Pulmonary artery endothelial cell (primary cell): ENCODE data around the gene SLC6A15. TPM values are rescaled to one million over a fixed set of nuclear protein-coding genes. Genes with fewer than 3 reads are reported as not detected.

Experiments used
- DNase-seq: peaks from one replicate; pipeline ENCODE4 v3.0.0-alpha.2; 2011; ENCODE audit warnings: low read depth, low spot score
- total RNA-seq: library from RNA; depleted of rRNA; stranded (reverse); fragments of >200 nt; gene quantifications from 2 replicates; pipeline ENCODE4 v1.2.3, GENCODE V29; 2014

Gene SLC6A15
- 0.53 and 0.92 TPM in 2 replicates for total RNA-seq

DNA sequence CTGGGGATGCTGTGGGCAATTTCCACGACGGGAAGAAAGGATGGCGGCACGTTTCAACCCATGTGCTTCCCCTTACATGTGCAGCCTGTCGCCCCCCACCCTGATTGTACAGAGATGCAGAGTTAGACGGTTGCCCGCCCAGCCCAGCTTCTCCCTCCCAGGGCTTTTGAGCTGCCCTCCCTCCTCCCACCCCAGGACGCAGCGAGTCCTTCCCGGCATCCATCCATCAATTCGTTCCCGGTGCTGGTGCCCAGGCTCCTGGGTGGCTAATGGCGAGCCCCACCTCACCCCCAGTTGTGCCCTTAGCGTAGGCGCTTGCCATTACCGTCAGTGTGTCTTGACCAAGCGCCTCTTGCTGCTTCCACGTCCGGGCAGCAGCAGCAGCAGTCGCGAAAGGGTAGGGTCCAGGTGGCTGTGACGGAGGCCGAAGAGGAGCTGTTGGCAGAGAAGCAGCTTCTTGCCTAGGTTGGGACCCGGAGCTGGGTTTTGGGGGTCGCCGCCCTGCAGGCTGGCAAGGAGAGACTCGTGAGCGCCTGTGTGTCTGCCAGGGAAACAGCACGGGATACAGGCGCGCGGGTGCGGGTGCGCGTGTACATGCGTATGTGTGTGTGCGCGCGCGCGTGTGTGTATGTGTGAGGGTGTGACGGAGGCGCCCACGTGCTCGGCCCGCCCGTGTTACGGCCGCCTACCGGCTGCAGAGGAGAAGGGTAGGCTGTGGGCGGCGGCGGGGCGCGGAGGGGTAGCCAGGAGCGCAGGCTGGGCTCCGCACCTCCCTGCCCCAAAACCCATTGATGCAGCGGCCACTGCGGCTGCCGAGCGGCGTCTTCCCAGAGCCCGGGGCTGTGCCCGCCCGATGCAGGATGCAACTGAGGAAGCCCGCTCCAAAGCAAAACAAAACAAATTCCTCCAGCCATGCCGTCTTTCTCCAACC, at the start of gene SLC6A15:
SLC6A15 (minus strand) TSS at position 602 of the 931 bp plus-strand sequence. CDS start 20,679 bp downstream, outside the sequence.
- DNase-seq = no peak

DNA sequence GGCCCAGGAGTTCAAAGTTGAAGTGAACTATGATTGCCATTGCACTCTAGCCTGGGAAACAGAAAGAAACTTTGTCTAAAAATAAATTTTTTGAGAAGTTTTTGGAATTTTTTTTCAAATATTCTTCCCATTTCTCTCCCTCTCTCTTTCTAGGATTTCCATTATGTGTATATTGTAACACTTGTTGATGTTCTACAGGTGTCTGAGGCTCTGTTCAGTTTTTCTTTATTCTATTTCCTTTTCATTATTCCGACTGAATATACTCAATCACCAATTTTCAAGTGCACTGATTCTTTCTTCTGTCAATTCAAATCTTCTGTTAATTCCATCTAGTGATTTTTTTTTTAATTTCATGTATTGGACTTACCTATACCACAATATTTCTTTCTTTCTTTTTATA, 48.3 kb upstream of the SLC6A15 start:
- DNase-seq = no peak

DNA sequence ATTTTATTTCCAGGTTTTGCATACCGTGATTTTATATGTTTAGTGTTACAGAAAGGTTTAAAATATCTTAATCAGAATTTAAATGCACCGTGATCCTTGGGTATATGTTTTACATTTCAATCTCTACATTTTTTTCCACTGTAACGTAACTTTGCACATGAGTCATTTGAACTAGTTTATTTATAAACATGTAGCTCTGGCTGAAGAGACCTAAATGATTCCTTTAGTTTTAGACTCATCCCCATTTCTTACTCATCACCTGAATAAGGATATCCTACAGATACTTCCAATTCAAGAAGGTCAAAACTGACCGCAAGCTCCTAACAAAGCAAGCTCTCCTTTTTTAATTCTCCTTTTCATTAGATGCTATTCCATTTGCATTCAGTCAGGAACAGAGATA, 42.7 kb upstream of the SLC6A15 start:
- DNase-seq = no peak

- DNase-seq = no peak
These were observed 41.8 kb upstream of the SLC6A15 start for GRCh38 chr12:84954415-84954814.

DNA sequence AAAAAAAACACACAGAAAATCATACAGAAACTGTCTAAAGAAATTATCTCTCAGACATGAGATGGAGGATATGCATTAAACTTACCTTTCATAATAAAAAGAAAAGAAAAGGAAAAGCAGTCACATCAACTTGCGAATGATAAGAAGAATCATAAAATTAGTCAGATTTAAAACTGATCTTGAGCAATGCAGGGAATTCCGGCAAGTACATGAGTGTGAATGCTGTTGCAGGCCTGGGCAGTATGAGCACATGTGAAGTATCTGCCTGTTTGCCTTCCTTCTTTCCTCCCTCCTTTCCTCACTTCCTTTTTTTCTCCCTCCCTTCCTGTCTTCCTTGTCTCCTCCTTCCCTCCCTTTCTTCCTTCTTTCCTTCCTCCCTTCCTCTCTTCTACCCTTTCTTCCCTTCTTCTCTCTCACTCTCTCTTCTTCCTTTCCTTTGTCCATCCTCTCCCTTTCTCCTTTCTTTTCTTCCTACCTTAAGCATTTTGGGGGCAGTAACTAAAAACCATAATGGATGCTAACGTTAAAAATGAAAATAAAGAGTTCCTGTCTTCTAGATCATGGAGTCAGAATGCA, 38.5 kb upstream of the SLC6A15 start:
- DNase-seq = no peak

DNA sequence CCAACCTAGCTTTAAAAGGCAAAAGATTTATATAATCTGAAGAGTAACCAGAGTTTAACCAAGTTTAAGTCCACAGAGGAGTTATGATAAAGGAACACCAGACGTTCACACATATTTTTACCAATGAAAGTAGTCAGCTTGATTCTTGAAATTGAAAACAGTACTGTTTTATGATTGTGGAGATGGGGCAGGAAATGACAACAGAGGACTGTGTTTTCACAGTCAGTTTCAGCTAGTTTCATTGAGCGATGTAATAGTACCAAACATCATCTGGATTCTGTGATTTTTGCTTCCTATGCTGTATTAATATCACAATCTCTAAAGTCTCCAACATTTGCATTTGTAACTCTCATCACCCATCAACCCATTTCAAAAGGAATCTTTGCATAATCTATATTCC, 34.2 kb upstream of the SLC6A15 start:
- DNase-seq = no peak

- DNase-seq = no peak
These were observed 24.8 kb upstream of the SLC6A15 start for GRCh38 chr12:84937415-84937814.

- no peak for DNase-seq
These were observed 16.9 kb upstream of the SLC6A15 start for GRCh38 chr12:84929501-84929900.

DNA sequence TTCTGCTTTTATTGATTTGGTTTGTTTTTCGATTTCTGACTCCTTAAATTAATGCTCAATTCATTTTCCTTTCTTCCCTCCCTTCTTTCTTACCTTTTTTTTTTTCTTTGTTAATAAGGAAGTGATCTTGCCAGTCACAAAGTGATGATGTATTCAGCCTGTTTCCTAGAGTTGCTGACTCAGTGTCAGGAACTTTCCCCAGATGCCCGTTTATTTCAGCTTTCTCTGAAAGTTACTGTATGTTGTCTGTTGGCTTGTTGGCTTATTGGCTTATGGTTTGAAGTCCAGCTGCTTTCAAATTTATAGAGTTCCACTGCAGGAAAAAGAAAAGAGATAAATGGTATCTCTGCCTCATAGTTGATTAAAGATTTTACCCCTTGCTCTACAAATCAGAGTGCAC, 12.4 kb upstream of the SLC6A15 start:
- DNase-seq = no peak

DNA sequence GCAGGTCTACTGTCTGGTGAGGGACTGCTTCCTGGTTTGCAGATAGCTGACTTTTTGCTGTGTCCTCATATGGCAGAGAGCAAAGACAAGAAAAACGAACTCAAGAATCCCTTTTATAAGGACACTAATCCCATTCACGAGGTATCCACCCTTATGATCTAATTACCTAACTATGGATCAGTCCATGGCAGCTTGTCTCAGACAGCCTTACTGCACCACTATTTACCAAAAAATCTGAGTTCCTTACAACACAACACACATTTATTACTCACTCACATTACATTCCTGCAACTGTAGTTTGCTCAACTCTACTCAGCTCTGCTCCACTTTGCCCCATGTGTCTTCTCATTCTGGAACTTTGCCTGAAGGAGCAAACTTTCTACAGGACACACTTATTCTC, 10.1 kb upstream of the SLC6A15 start:
- no peak for DNase-seq

GRCh38 chr12:84920331-84920730, 7.7 kb upstream of the SLC6A15 start:
- no peak for DNase-seq

DNA sequence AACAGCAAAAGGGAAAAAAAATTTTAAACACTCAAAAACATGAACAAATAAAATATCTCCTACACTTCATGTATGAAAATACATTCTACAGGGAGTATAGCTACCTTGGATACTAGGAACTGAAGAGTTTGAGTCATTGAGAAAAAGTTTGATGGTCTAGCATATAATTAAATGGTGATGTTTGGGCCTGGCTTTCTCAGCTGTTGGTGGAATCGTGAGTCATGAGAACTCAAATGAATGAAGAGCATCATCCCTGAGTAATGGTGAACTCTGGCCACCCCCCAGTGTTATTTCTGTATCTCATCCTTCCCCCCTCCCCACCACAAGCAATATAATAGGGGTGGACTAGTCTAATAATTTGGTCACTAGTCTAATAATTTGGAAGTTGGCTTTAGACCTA, 6.7 kb upstream of the SLC6A15 start:
- DNase-seq = no peak

- DNase-seq = no peak
These were observed 523 bp upstream of the SLC6A15 start for GRCh38 chr12:84913129-84913515.

- DNase-seq = no peak
These were observed 1.1 kb downstream of the SLC6A15 start for GRCh38 chr12:84911271-84912197.

- no peak for DNase-seq
These were observed 1.9 kb downstream of the SLC6A15 start for GRCh38 chr12:84910549-84911241.

DNA sequence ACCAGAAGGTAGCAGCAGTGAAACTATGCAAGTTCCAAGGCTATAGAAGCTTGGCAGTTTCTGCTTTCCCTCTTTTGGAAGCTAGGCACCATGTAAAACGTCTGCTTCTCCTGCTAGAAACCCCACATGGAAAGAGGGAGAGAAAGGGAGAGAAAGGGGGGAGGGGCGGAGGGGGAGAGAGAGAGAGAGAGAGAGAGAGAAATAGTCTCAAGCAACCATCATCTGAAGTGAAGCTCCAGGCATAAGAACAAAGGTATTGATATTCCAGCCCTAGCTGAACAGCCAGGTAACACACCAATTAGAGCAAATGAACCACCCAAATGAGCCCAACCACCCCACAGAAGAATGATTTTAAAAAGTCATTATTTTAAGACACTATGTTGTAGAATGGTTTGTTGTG, 8.5 kb downstream of the SLC6A15 start:
- DNase-seq = no peak

DNA sequence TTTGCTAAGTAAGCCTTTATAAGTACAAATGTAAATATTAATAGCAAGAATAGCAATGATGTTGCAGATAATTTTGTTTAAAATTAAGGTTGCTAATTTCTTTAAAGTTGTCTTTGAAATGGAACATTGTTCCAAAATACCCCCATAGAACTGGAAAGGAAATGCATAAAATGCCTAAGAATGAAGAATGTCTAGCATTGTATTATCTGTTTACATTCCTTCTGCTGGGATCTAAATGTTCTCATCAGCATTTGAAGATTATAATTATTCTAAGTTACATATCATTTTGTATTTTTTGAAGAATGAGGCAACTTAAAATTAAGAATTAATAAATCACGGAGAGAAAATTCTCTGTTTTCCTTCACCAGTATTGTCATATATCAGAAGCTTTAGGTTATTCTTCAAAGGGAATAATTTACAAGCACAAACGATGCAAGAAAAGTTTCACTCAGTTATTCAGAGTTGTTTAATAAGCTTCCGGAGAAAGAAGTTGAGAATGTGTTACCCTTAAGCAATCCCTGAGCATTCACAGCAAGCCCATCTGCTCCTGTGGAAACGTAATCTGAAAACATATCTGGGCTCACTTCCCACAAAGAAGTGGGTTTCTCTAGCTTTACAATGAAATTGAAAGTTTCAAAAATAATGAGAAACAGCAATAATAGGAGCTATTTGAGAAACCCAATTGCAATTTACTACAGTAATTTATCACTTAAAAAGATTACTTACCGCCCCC, 21.3 kb downstream of the SLC6A15 start:
- no peak for DNase-seq

DNA sequence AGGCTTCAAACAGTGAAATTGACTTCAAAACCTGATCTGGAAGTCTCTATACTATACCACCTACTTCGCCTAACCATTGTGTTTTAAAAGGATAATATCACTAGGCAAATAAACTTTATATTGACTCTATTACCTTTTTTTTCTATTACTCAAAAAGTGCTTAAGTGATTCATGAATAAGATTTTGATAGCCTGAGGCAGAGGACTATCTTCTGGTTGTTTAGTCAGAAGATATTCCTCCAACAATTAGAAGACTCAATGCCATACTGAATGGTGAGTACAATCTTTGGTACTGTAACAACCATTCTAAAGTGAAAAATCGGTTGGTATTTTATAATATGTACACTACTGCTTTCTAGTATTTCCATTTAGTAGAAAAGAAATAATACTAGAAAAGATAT, 22.8 kb downstream of the SLC6A15 start:
- DNase-seq = no peak

GRCh38 chr12:84888861-84889260, 23.7 kb downstream of the SLC6A15 start:
- DNase-seq = no peak

DNA sequence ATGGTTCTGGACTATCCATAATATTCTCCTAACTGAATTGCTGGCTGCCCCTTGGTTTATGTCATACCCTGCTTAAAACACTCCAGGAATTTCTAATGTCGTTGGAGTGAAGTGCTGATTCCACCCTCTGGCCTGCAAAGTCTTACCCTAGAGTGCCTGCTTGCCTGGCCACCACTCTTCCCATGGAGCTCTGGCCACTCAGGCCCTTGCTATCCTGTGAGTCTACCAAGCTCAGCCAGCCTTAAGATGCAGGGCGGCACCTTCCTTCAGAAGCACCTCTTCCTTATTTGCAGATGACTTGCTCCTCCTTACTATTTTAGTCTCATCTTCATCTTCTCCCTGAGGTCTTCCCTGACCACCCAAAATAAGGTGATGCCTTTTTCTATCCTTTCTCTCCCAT, 35.3 kb downstream of the SLC6A15 start:
- DNase-seq = no peak

DNA sequence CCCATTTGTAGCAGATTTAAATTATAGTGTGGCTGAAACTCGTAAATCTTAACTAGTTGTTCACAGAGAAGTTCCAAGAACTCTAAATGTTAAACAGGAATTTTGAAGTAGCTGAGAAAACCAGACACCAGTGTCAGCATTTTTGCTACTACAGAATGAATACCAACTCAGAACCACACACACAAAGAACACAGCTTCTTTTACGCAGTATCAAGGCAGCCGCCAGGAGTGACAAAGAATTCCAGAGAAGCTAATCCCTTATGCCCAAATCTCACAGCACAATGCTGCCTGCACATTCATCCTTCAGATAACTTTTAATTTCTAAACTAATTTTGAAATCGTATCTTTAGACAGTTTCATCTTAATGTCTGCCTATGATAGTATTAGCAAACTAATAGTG, 37.4 kb downstream of the SLC6A15 start:
- no peak for DNase-seq
